Measurements from ENCODE around the gene ITM2C. TPM values are rescaled to one million over a fixed set of nuclear protein-coding genes. Genes with fewer than 3 reads are reported as not detected.

ITM2C gene
- total and polyA plus RNA-seq, 2 of the 13 experiments (the other 11 are each of a cell fraction or from before 2014, with no cell fraction given), result 70.5 to 270 TPM

DNA sequence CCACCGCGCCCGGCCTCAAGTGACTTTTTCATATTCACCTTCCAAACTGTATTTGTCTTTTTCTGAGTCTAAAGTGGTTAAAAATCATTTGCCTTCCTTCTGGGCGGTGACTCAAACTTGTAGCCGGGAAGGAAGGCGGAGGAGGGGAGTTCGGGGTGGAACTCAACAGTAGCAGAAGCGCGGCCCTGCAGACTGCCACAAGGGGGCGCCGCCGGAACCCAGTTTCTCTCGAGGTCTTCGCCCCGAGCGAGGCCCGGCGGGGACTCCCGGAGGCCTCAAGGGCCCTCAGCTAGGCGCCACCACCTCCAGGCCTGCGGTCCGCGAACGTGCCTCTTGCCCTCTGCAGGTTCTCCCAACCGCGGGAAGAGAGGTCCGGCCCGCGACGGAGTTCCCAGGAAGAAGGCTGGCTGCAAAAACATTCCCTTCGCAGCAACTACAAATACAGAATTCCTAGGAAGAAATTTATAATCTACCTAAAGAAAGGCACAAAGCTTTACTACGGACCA, 16.8 kb upstream of the ITM2C start (continued):
- TF ChIP-seq, protein P1, sequence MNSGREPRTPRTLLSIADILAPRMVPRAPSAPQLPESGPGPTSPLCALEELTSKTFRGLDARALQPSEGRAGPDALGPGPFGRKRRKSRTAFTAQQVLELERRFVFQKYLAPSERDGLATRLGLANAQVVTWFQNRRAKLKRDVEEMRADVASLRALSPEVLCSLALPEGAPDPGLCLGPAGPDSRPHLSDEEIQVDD (CRISPR knock-in tag; IDR thresholded peaks at IDR 0.05; ENCODE audit: borderline replicate concordance), result no peak
- TF ChIP-seq, protein P2, sequence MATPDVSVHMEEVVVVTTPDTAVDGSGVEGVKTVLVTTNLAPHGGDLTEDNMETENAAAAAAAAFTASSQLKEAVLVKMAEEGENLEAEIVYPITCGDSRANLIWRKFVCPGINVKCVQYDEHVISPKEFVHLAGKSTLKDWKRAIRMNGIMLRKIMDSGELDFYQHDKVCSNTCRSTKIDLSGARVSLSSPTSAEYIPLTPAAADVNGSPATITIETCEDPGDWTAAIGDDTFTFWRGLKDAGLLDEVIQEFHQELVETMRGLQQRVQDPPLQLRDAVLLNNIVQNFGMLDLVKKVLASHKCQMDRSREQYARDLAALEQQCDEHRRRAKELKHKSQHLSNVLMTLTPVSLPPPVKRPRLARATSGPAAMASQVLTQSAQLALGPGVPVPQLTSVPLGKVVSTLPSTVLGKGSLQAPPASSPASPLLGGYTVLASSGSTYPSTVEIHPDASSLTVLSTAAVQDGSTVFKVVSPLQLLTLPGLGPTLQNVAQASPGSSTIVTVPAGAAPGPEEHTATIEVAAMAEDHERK (CRISPR knock-in tag; IDR thresholded peaks at IDR 0.05; ENCODE audit: low read depth), result no peak
- no peak for TF ChIP-seq HOXA7 (CRISPR knock-in tag; IDR thresholded peaks at IDR 0.05)
- TF ChIP-seq, protein P3, sequence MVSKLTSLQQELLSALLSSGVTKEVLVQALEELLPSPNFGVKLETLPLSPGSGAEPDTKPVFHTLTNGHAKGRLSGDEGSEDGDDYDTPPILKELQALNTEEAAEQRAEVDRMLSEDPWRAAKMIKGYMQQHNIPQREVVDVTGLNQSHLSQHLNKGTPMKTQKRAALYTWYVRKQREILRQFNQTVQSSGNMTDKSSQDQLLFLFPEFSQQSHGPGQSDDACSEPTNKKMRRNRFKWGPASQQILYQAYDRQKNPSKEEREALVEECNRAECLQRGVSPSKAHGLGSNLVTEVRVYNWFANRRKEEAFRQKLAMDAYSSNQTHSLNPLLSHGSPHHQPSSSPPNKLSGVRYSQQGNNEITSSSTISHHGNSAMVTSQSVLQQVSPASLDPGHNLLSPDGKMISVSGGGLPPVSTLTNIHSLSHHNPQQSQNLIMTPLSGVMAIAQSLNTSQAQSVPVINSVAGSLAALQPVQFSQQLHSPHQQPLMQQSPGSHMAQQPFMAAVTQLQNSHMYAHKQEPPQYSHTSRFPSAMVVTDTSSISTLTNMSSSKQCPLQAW (CRISPR knock-in tag; IDR thresholded peaks at IDR 0.05), result no peak
- peak; percentile 62 for TF ChIP-seq PTBP1 (IDR thresholded peaks at IDR 0.05; ENCODE audit: low read depth, low read length, poor library complexity, severe bottlenecking)
- TF ChIP-seq ZNF670 (CRISPR knock-in tag; IDR thresholded peaks at IDR 0.05; ENCODE audit: borderline replicate concordance), result 0 out of 2 replicates have a peak, but pooled peaks have one; percentile 26
- TF ChIP-seq NFE2 (CRISPR knock-in tag; IDR thresholded peaks at IDR 0.05), result no peak
- peak; percentile 33; the same call in 1 of the 2 replicates for TF ChIP-seq BRD4 (CRISPR knock-in tag; IDR thresholded peaks at IDR 0.05)
- TF ChIP-seq, protein P4, sequence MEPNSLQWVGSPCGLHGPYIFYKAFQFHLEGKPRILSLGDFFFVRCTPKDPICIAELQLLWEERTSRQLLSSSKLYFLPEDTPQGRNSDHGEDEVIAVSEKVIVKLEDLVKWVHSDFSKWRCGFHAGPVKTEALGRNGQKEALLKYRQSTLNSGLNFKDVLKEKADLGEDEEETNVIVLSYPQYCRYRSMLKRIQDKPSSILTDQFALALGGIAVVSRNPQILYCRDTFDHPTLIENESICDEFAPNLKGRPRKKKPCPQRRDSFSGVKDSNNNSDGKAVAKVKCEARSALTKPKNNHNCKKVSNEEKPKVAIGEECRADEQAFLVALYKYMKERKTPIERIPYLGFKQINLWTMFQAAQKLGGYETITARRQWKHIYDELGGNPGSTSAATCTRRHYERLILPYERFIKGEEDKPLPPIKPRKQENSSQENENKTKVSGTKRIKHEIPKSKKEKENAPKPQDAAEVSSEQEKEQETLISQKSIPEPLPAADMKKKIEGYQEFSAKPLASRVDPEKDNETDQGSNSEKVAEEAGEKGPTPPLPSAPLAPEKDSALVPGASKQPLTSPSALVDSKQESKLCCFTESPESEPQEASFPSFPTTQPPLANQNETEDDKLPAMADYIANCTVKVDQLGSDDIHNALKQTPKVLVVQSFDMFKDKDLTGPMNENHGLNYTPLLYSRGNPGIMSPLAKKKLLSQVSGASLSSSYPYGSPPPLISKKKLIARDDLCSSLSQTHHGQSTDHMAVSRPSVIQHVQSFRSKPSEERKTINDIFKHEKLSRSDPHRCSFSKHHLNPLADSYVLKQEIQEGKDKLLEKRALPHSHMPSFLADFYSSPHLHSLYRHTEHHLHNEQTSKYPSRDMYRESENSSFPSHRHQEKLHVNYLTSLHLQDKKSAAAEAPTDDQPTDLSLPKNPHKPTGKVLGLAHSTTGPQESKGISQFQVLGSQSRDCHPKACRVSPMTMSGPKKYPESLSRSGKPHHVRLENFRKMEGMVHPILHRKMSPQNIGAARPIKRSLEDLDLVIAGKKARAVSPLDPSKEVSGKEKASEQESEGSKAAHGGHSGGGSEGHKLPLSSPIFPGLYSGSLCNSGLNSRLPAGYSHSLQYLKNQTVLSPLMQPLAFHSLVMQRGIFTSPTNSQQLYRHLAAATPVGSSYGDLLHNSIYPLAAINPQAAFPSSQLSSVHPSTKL (CRISPR knock-in tag; IDR thresholded peaks at IDR 0.05), result peak; percentile 59
- TF ChIP-seq ZNF441 (CRISPR knock-in tag; IDR thresholded peaks at IDR 0.05; ENCODE audit: borderline replicate concordance), result 0 out of 2 replicates have a peak, but pooled peaks have one; percentile 67
- TF ChIP-seq SALL2 (CRISPR knock-in tag; IDR thresholded peaks at IDR 0.05), result peak; percentile 80; the same call in 1 of the 2 replicates
- 0 out of 2 replicates have a peak, but pooled peaks have one; percentile 38 for TF ChIP-seq RCOR2 (CRISPR knock-in tag; IDR thresholded peaks at IDR 0.05)
- no peak for TF ChIP-seq JUN (CRISPR knock-in tag; IDR thresholded peaks at IDR 0.05)
- no peak for TF ChIP-seq SMARCC2 (IDR thresholded peaks at IDR 0.05)
- TF ChIP-seq KMT2A (CRISPR knock-in tag; IDR thresholded peaks at IDR 0.05), result peak; percentile 64; the same call in 1 of the 2 replicates
- peak; percentile 59; the same call in 1 of the 2 replicates for TF ChIP-seq MTF1 (CRISPR knock-in tag; IDR thresholded peaks at IDR 0.05)
- no peak for TF ChIP-seq ZNF251 (CRISPR knock-in tag; IDR thresholded peaks at IDR 0.05)
- TF ChIP-seq GZF1 (CRISPR knock-in tag; IDR thresholded peaks at IDR 0.05), result no peak
- TF ChIP-seq BORCS8-MEF2B (CRISPR knock-in tag; IDR thresholded peaks at IDR 0.05), result no peak
- TF ChIP-seq, protein P5, sequence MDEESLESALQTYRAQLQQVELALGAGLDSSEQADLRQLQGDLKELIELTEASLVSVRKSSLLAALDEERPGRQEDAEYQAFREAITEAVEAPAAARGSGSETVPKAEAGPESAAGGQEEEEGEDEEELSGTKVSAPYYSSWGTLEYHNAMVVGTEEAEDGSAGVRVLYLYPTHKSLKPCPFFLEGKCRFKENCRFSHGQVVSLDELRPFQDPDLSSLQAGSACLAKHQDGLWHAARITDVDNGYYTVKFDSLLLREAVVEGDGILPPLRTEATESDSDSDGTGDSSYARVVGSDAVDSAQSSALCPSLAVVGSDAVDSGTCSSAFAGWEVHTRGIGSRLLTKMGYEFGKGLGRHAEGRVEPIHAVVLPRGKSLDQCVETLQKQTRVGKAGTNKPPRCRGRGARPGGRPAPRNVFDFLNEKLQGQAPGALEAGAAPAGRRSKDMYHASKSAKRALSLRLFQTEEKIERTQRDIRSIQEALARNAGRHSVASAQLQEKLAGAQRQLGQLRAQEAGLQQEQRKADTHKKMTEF (CRISPR knock-in tag; IDR thresholded peaks at IDR 0.05), result peak; percentile 43; the same call in 1 of the 2 replicates
